ENCODE data around the gene ARPC1A. TPM values are rescaled to one million over a fixed set of nuclear protein-coding genes. Genes with fewer than 3 reads are reported as not detected.
A peak's percentile ranks its signal among the peaks of the same experiment; 100 is the strongest.

The ARPC1A gene
- total and polyA plus RNA-seq, 12 donors: 93.1 to 213 (median 134) TPM

- peak; percentile 14 to 52 (median 20) for ATAC-seq
- Histone ChIP-seq H3K36me3 (peaks cover 0 to 59% (median 32%) of the 10 kb centered on the region in 9 donors), H3K27ac (peak overlapping the region; percentile 96 to 99 (median 97)), H3K27me3 (no peaks in the 10 kb centered on the region), H3K4me3 (peak overlapping the region; percentile 72 to 100 (median 90)), H3K9me3 (no peaks in the 10 kb centered on the region), H3K4me1 (peaks cover 17 to 55% (median 41%) of the 10 kb centered on the region in 9 donors)
- no peak for TF ChIP-seq CTCF (IDR thresholded peaks at IDR 0.05)
- intact Hi-C loops (cut with DNase I): loop anchor here in 3 of 10 donors (1.0 to 5.0 kb wide), 4 partner anchors 33 to 94 kb away; partner anchors contain the start of genes ARPC1B (in 3 of the 3), ZKSCAN5 (in 1 of the 3) and ZNF394 (in 1 of the 3)
- DNase-seq: peak; percentile 37 to 52
- 0 to 1% methylated on average over 28 of the region's 28 CpGs for WGBS, 2 donors
Observed at GRCh38 chr7:99407872-99408378, 82.2 kb downstream of the ARPC1A start.

- intact Hi-C loops (cut with DNase I): loop anchor here in 3 of 10 donors (1.0 to 5.0 kb wide), 4 partner anchors 34 to 94 kb away; partner anchors contain the start of genes ARPC1B (in 3 of the 3), ZKSCAN5 (in 1 of the 3) and ZNF394 (in 1 of the 3)
Observed at GRCh38 chr7:99408379-99409191, 82.9 kb downstream of the ARPC1A start, which contains the start of the genes BUD31 and PDAP1. TSS of gene BUD31 (plus strand) at chr7:99408969. CDS start at chr7:99411093, 2,124 bp downstream. TSS of gene PDAP1 (minus strand) at chr7:99408597. CDS start at chr7:99408548, 49 bp downstream.

GRCh38 chr7:99409192-99409572 is 83.5 kb downstream of the ARPC1A start:
- no peak for TF ChIP-seq CTCF (IDR thresholded peaks at IDR 0.05)
- Histone ChIP-seq H3K4me3 (peak overlapping the region; percentile 72 to 100 (median 90)), H3K36me3 (peaks cover 0 to 59% (median 35%) of the 10 kb centered on the region in 9 donors), H3K4me1 (peaks cover 17 to 53% (median 40%) of the 10 kb centered on the region in 9 donors), H3K27ac (peak overlapping the region; percentile 96 to 99 (median 97)), H3K27me3 (no peaks in the 10 kb centered on the region), H3K9me3 (no peaks in the 10 kb centered on the region)
- intact Hi-C loops (cut with DNase I): loop anchor here in 3 of 10 donors (2.0 to 5.0 kb wide), 3 partner anchors 34 to 93 kb away; partner anchors contain the start of genes ARPC1B (in 2 of the 3), ZKSCAN5 (in 1 of the 3) and ZNF394 (in 1 of the 3)
- WGBS, 2 donors: 0% methylated on average over 18 of the region's 18 CpGs
- DNase-seq (no peak), ATAC-seq (peak in 1 of 8 donors; percentile 2)

More at GRCh38 chr7:99408379-99409191, 82.9 kb downstream of the ARPC1A start, which contains the start of the genes BUD31 and PDAP1:
- WGBS, 2 donors: 0% methylated on average over 72 of the region's 72 CpGs
- DNase-seq (peak; percentile 93), ATAC-seq (peak; percentile 93 to 97 (median 96))
- Histone ChIP-seq H3K9me3 (no peaks in the 10 kb centered on the region), H3K27me3 (no peaks in the 10 kb centered on the region), H3K27ac (peak within 1 kb of the TSS; percentile 96 to 99 (median 97)), H3K36me3 (peaks cover 0 to 59% (median 30%) of the 10 kb centered on the region in 9 donors), H3K4me3 (peak within 1 kb of the TSS; percentile 72 to 100 (median 90)), H3K4me1 (peaks cover 17 to 55% (median 41%) of the 10 kb centered on the region in 9 donors)
- peak in 2 of 9 donors; percentile 5 to 29 for TF ChIP-seq CTCF (IDR thresholded peaks at IDR 0.05)

- H3K9me3 ChIP-seq: no peaks in the 10 kb centered on the region
- ATAC-seq (no peak), DNase-seq (no peak)
- H3K4me3 ChIP-seq: peak overlapping the region in 9 of 10 donors; percentile 72 to 100 (median 89)
- no peaks in the 10 kb centered on the region for H3K27me3 ChIP-seq
- H3K4me1 ChIP-seq: peaks cover 17 to 47% (median 35%) of the 10 kb centered on the region in 9 donors
- TF ChIP-seq CTCF (IDR thresholded peaks at IDR 0.05): no peak
- peaks cover 0 to 59% (median 41%) of the 10 kb centered on the region in 9 donors for H3K36me3 ChIP-seq
- 57 to 58% methylated on average over 3 of the region's 3 CpGs for WGBS, 2 donors
- H3K27ac ChIP-seq: peak overlapping the region in 5 of 10 donors; percentile 97 to 99 (median 97)
- intact Hi-C loops (cut with DNase I): loop anchor here in 6 of 10 donors (2.0 to 10.0 kb wide), 6 partner anchors 35 to 365 kb away; partner anchors contain the start of genes ARPC1B (in 3 of the 6), ZKSCAN5 (in 1 of the 6) and ZNF394 (in 1 of the 6)
Observed at GRCh38 chr7:99409806-99410205, 84.1 kb downstream of the ARPC1A start.

Measured in heart right ventricle (tissue), 16 donors.